ENCODE data around the gene EDNRA. TPM values are rescaled to one million over a fixed set of nuclear protein-coding genes. Genes with fewer than 3 reads are reported as not detected.
"Not testable (repeated sequence)": the region's sequence is repeated elsewhere in the genome, so short reads cannot be mapped to it uniquely, and the experiment has no call there.

The EDNRA gene
- 10 to 100 TPM in 1 of 3 donors, 1 to 10 TPM in 2; 2.6 to 11.1 (median 5.2) TPM for total RNA-seq

DNA sequence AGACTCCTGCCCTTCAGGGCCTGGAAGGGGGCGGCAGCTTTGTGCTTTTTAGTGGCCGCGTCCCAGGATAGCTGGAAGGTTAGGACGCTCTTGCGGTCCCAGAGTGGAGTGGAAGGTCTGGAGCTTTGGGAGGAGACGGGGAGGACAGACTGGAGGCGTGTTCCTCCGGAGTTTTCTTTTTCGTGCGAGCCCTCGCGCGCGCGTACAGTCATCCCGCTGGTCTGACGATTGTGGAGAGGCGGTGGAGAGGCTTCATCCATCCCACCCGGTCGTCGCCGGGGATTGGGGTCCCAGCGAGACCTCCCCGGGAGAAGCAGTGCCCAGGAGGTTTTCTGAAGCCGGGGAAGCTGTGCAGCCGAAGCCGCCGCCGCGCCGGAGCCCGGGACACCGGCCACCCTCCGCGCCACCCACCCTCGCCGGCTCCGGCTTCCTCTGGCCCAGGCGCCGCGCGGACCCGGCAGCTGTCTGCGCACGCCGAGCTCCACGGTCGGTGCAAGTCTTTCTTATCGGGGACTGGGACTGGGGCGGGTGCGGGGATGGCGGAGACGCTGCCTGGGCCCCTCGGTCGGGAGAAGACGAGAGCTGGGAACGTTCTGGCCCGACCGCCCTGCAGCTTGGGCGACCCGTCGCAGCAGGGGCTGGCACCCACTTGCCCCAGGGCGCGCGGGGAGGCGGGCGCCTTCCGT lies at the start of gene EDNRA:
Gene EDNRA, plus strand, starts transcription at position 207 of the 686 bp plus-strand sequence. CDS start 4,585 bp downstream, outside the sequence.
- TF ChIP-seq, protein P1, sequence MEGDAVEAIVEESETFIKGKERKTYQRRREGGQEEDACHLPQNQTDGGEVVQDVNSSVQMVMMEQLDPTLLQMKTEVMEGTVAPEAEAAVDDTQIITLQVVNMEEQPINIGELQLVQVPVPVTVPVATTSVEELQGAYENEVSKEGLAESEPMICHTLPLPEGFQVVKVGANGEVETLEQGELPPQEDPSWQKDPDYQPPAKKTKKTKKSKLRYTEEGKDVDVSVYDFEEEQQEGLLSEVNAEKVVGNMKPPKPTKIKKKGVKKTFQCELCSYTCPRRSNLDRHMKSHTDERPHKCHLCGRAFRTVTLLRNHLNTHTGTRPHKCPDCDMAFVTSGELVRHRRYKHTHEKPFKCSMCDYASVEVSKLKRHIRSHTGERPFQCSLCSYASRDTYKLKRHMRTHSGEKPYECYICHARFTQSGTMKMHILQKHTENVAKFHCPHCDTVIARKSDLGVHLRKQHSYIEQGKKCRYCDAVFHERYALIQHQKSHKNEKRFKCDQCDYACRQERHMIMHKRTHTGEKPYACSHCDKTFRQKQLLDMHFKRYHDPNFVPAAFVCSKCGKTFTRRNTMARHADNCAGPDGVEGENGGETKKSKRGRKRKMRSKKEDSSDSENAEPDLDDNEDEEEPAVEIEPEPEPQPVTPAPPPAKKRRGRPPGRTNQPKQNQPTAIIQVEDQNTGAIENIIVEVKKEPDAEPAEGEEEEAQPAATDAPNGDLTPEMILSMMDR (IDR thresholded peaks at IDR 0.05) = no peak
- TF ChIP-seq POLR2A (IDR thresholded peaks at IDR 0.05) = no peak
- no peak for TF ChIP-seq POLR2AphosphoS5 (IDR thresholded peaks at IDR 0.05)
- H3K4me1 ChIP-seq = peaks cover 0 to 6% of the 10 kb centered on the region in 2 donors

DNA sequence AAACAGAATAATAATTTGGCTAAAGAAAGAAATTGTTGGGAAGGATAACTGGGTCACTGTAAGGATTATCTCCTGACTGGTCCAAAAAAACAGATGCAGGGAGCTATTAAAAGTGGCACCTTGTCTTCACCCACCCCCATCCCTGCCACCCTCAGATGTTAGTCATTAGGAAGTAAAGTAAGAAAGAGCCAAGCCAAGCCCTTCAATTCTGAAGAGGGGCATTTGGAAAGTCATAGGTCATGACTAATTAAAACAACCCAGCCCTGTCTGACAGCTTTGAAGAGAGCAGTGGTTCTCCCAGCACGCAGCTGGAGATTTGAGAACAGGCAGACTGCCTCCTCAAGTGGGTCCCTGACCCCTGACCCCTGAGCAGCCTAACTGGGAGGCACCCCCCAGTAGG lies 46.5 kb upstream of the EDNRA start:
- intact Hi-C loops (cut with DNase I; ENCODE audit: low total_unique reads); H3K27me3 ChIP-seq; DNase-seq (ENCODE audit: low spot score in 2 of 2); H3K27ac ChIP-seq; H3K4me3 ChIP-seq; H3K4me1 ChIP-seq; H3K9me3 ChIP-seq; H3K36me3 ChIP-seq: not testable (repeated sequence)

More for the DNA sequence above, at the start of gene EDNRA:
- peak within 1 kb of the TSS; percentile 43 to 80 (median 63) for H3K4me3 ChIP-seq
- no peaks in the 10 kb centered on the region for H3K36me3 ChIP-seq
- no peaks in the 10 kb centered on the region for H3K9me3 ChIP-seq
- peak within 1 kb of the TSS; percentile 68 to 86 for H3K27ac ChIP-seq
- H3K27me3 ChIP-seq = no peaks in the 10 kb centered on the region
- DNase-seq (ENCODE audit: low spot score in 2 of 2) = no peak
- intact Hi-C loops (cut with DNase I; ENCODE audit: low total_unique reads) = no loop called here

DNA sequence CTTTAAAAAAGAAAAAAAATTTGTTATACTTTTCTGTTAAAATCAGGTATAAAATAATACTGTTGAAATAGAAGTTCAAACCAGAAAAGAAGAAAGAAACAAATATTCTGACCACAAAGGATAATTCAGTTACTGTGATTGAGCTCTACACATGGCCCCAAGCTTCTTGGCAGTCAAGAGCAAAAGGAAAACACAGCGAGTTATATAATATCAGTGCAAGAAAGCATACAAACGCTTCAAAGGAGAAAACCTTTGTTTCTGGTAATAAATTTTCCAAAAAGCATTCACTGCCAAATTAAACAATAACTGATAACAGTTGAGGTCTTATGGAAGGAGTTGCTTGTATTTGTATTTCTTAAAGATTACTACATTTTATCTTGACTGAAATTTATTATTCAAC lies 40.5 kb upstream of the EDNRA start:
- Histone ChIP-seq H3K36me3 (no peaks in the 10 kb centered on the region), H3K4me3 (no peak overlapping the region), H3K27me3 (no peaks in the 10 kb centered on the region), H3K4me1 (no peaks in the 10 kb centered on the region), H3K27ac (no peak overlapping the region), H3K9me3 (no peaks in the 10 kb centered on the region)
- intact Hi-C loops (cut with DNase I; ENCODE audit: low total_unique reads) = no loop called here
- DNase-seq (ENCODE audit: low spot score in 2 of 2) = no peak
- TF ChIP-seq, protein P1 (IDR thresholded peaks at IDR 0.05) = no peak
- TF ChIP-seq POLR2AphosphoS5 (IDR thresholded peaks at IDR 0.05) (no peak), POLR2A (IDR thresholded peaks at IDR 0.05) (no peak)

DNA sequence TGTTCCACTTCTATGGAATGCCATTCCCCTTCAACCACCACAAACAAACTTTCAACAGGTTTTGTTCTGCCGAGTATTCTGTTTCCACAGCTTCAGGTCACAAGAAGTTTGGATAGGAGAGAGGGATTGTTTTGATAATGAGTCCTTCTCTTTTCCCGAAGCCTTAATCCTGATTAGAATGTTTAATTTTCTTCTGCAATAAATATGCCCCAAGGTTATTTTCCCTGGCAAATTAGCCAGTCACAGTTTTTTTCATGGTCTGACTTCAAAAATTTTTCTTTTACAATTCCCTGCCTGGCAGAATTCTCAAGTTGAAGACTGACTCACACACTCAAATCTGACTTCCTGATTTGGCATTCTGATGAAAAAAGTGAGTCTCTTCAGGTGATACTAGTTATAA lies 33.1 kb upstream of the EDNRA start:
- Histone ChIP-seq H3K27ac (no peak overlapping the region), H3K4me3 (no peak overlapping the region), H3K36me3 (no peaks in the 10 kb centered on the region), H3K9me3 (no peaks in the 10 kb centered on the region), H3K4me1 (no peaks in the 10 kb centered on the region), H3K27me3 (no peaks in the 10 kb centered on the region)
- DNase-seq (ENCODE audit: low spot score in 2 of 2) = no peak
- TF ChIP-seq, protein P1 (IDR thresholded peaks at IDR 0.05) = no peak
- TF ChIP-seq POLR2AphosphoS5 (IDR thresholded peaks at IDR 0.05) (no peak), POLR2A (IDR thresholded peaks at IDR 0.05) (no peak)
- intact Hi-C loops (cut with DNase I; ENCODE audit: low total_unique reads) = no loop called here

DNA sequence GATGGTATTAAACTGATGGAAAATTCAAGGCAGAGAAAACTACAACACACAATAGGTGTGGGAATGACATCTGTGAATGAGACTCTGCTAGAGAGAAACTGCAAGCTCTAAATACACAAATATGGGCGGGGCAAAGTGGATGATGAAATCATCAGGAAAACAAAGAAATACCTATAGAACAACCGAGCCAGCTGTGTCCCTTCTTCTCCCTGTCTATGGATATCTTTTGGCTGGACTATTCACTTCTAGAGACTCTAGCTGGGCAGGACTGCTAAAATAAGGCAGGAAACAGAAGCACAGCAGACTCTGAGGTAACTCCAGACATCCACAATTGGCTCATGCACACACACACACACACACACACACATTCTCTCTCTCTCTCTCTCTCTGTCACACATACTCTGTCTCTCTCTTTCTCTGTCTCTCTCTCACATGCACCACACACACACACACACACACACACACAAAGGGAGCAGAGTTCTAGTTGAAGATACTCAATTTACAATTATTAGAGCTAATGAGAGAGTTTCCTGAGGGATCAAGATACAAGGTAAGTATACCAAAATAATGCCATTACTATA lies 27.2 kb upstream of the EDNRA start:
- no peak overlapping the region for H3K4me3 ChIP-seq
- intact Hi-C loops (cut with DNase I; ENCODE audit: low total_unique reads) = no loop called here

More for the DNA sequence above, 27.2 kb upstream of the EDNRA start:
- DNase-seq (ENCODE audit: low spot score in 2 of 2) = no peak
- Histone ChIP-seq H3K9me3 (no peaks in the 10 kb centered on the region), H3K4me1 (no peaks in the 10 kb centered on the region), H3K36me3 (no peaks in the 10 kb centered on the region), H3K27ac (no peak overlapping the region), H3K27me3 (no peaks in the 10 kb centered on the region)
- TF ChIP-seq, protein P1 (IDR thresholded peaks at IDR 0.05) = no peak
- no peak for TF ChIP-seq POLR2AphosphoS5 (IDR thresholded peaks at IDR 0.05)
- TF ChIP-seq POLR2A (IDR thresholded peaks at IDR 0.05) = no peak

Measured in breast epithelium (tissue), 4 donors.